ENCODE data around the gene NIPA2.
"Not testable (repeated sequence)": the region's sequence is repeated elsewhere in the genome, so short reads cannot be mapped to it uniquely, and the experiment has no call there.

The NIPA2 gene

GRCh38 chr15:22796079-22796478 lies 42.4 kb upstream of the NIPA2 start (continued):
- TF ChIP-seq, protein P1, sequence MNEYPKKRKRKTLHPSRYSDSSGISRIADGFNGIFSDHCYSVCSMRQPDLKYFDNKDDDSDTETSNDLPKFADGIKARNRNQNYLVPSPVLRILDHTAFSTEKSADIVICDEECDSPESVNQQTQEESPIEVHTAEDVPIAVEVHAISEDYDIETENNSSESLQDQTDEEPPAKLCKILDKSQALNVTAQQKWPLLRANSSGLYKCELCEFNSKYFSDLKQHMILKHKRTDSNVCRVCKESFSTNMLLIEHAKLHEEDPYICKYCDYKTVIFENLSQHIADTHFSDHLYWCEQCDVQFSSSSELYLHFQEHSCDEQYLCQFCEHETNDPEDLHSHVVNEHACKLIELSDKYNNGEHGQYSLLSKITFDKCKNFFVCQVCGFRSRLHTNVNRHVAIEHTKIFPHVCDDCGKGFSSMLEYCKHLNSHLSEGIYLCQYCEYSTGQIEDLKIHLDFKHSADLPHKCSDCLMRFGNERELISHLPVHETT (tag by site-specific recombination; IDR thresholded peaks at IDR 0.05), result no peak
- TF ChIP-seq ZNF266 (tag by site-specific recombination; IDR thresholded peaks at IDR 0.05; ENCODE audit: low read depth) (no peak), ZNF548 (tag by site-specific recombination; IDR thresholded peaks at IDR 0.05) (no peak), ZNF530 (tag by site-specific recombination; IDR thresholded peaks at IDR 0.05; ENCODE audit: low read depth) (no peak)

- Histone ChIP-seq H3K4me3 (ENCODE audit: low read depth, low read length) (no peak overlapping the region), H3K36me3 (ENCODE audit: control insufficient read depth in 2 of 2, insufficient read depth in 1 of 2, low read length in 2 of 2) (no peaks in the 10 kb centered on the region), H3K27ac (ENCODE audit: extremely low read depth, low read depth, low read length) (no peak overlapping the region), H3K9me3 (ENCODE audit: control insufficient read depth, insufficient read depth, low read depth, low read length) (no peaks in the 10 kb centered on the region), H3K4me1 (ENCODE audit: control insufficient read depth, insufficient read depth, low read length) (no peaks in the 10 kb centered on the region)
- ChIA-PET CTCF (no interaction called here), POLR2A (no interaction called here)
- TF ChIP-seq ZNF132 (tag by site-specific recombination; IDR thresholded peaks at IDR 0.05; ENCODE audit: borderline replicate concordance) (no peak), ZNF324 (tag by site-specific recombination; IDR thresholded peaks at IDR 0.05) (no peak), ZNF155 (tag by site-specific recombination; IDR thresholded peaks at IDR 0.05) (no peak), EGR2 (tag by site-specific recombination; IDR thresholded peaks at IDR 0.05; ENCODE audit: low read depth) (no peak), ZFP3 (tag by site-specific recombination; IDR thresholded peaks at IDR 0.05; ENCODE audit: low read depth) (no peak), SP3 (tag by site-specific recombination; IDR thresholded peaks at IDR 0.05) (no peak), PRDM4 (tag by site-specific recombination; IDR thresholded peaks at IDR 0.05) (no peak), ZSCAN4 (tag by site-specific recombination; IDR thresholded peaks at IDR 0.05) (no peak), ZNF239 (tag by site-specific recombination; IDR thresholded peaks at IDR 0.05) (no peak), MEIS1 (CRISPR knock-in tag; IDR thresholded peaks at IDR 0.05; ENCODE audit: borderline replicate concordance) (no peak), ZXDB (tag by site-specific recombination; IDR thresholded peaks at IDR 0.05) (no peak), ZNF37A (tag by site-specific recombination; IDR thresholded peaks at IDR 0.05) (no peak), ZNF426 (tag by site-specific recombination; IDR thresholded peaks at IDR 0.05) (no peak), ZNF138 (tag by site-specific recombination; IDR thresholded peaks at IDR 0.05; ENCODE audit: borderline replicate concordance) (no peak)
- TF ChIP-seq, protein P2, sequence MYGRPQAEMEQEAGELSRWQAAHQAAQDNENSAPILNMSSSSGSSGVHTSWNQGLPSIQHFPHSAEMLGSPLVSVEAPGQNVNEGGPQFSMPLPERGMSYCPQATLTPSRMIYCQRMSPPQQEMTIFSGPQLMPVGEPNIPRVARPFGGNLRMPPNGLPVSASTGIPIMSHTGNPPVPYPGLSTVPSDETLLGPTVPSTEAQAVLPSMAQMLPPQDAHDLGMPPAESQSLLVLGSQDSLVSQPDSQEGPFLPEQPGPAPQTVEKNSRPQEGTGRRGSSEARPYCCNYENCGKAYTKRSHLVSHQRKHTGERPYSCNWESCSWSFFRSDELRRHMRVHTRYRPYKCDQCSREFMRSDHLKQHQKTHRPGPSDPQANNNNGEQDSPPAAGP (tag by site-specific recombination; IDR thresholded peaks at IDR 0.05), result no peak
- TF ChIP-seq, protein P3, sequence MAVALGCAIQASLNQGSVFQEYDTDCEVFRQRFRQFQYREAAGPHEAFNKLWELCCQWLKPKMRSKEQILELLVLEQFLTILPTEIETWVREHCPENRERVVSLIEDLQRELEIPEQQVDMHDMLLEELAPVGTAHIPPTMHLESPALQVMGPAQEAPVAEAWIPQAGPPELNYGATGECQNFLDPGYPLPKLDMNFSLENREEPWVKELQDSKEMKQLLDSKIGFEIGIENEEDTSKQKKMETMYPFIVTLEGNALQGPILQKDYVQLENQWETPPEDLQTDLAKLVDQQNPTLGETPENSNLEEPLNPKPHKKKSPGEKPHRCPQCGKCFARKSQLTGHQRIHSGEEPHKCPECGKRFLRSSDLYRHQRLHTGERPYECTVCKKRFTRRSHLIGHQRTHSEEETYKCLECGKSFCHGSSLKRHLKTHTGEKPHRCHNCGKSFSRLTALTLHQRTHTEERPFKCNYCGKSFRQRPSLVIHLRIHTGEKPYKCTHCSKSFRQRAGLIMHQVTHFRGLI (tag by site-specific recombination; IDR thresholded peaks at IDR 0.05), result no peak
- TF ChIP-seq, protein P4, sequence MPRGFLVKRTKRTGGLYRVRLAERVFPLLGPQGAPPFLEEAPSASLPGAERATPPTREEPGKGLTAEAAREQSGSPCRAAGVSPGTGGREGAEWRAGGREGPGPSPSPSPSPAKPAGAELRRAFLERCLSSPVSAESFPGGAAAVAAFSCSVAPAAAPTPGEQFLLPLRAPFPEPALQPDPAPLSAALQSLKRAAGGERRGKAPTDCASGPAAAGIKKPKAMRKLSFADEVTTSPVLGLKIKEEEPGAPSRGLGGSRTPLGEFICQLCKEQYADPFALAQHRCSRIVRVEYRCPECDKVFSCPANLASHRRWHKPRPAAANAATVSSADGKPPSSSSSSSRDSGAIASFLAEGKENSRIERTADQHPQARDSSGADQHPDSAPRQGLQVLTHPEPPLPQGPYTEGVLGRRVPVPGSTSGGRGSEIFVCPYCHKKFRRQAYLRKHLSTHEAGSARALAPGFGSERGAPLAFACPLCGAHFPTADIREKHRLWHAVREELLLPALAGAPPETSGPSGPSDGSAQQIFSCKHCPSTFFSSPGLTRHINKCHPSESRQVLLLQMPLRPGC (tag by site-specific recombination; IDR thresholded peaks at IDR 0.05), result no peak
Measured at GRCh38 chr15:22799902-22800301, 38.6 kb upstream of the NIPA2 start.

DNA sequence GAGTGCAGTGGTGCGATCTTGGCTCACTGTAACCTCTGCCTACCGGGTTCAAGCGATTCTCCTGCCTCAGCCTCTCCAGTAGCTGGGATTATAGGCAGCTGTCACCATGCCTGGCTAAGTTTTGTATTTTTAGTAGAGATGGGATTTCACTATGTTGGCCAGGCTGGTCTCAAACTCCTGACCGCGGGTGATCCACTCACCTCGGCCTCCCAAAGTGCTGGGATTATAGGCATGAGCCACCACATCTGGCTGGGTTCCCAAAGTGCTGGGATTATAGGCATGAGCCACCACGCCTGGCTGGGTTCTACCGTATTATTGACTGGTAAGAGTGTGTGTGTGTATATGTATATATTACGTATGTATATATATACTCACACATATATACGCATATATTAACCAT lies 35.5 kb upstream of the NIPA2 start:
- H3K36me3 ChIP-seq (ENCODE audit: control insufficient read depth in 2 of 2, insufficient read depth in 1 of 2, low read length in 2 of 2); CTCF ChIA-PET; POLR2A ChIA-PET; H3K4me3 ChIP-seq (ENCODE audit: low read depth, low read length); H3K4me1 ChIP-seq (ENCODE audit: control insufficient read depth, insufficient read depth, low read length); H3K27ac ChIP-seq (ENCODE audit: extremely low read depth, low read depth, low read length); H3K9me3 ChIP-seq (ENCODE audit: control insufficient read depth, insufficient read depth, low read depth, low read length): not testable (repeated sequence)
